Fibroblast of peridontal ligament (primary cell): ENCODE data around the gene CENPB.

Experiments
- DNase-seq: peaks from one replicate; pipeline ENCODE4 v3.0.0-alpha.2; 2010; ENCODE audit errors: extremely low read depth

The CENPB gene

GRCh38 chr20:3788685-3789155 is 2.2 kb upstream of the CENPB start:
- DNase-seq, result no peak

GRCh38 chr20:3787324-3788014 is 929 bp upstream of the CENPB start:
- DNase-seq, result no peak

- peak; percentile 52 for DNase-seq
Measured at GRCh38 chr20:3786126-3786484, 435 bp downstream of the CENPB start.

GRCh38 chr20:3785240-3786125 is 1.1 kb downstream of the CENPB start:
- DNase-seq, result no peak

- no peak for DNase-seq
Measured at GRCh38 chr20:3784863-3785239, 1.7 kb downstream of the CENPB start.

- no peak for DNase-seq
Measured at GRCh38 chr20:3784216-3784853, 2.2 kb downstream of the CENPB start.

GRCh38 chr20:3783511-3784195 is 2.9 kb downstream of the CENPB start:
- DNase-seq, result no peak

GRCh38 chr20:3783068-3783489 is 3.5 kb downstream of the CENPB start:
- DNase-seq, result no peak

GRCh38 chr20:3782597-3782996 is 3.9 kb downstream of the CENPB start:
- no peak for DNase-seq

- DNase-seq, result peak; percentile 95
Measured at GRCh38 chr20:3781153-3781910, 5.2 kb downstream of the CENPB start, which contains the start of gene SPEF1. TSS of gene SPEF1 (minus strand) at chr20:3781448. CDS start at chr20:3781287, 161 bp downstream.

GRCh38 chr20:3778976-3779375 is 7.6 kb downstream of the CENPB start:
- DNase-seq, result no peak

- no peak for DNase-seq
Measured at GRCh38 chr20:3777716-3778629, 8.6 kb downstream of the CENPB start.

- no peak for DNase-seq
Measured at GRCh38 chr20:3777381-3777715, 9.2 kb downstream of the CENPB start.

GRCh38 chr20:3775457-3776108 is 11.0 kb downstream of the CENPB start:
- DNase-seq, result no peak

- DNase-seq, result no peak
Measured at GRCh38 chr20:3771552-3772058, 14.9 kb downstream of the CENPB start.

GRCh38 chr20:3768342-3769130 is 18.0 kb downstream of the CENPB start:
- peak; percentile 62 for DNase-seq

- DNase-seq, result peak; percentile 96
Measured at GRCh38 chr20:3767427-3768341, 18.9 kb downstream of the CENPB start, which contains the start of gene ADISSP. TSS of gene ADISSP (minus strand) at chr20:3767753. CDS start at chr20:3760100, 7,653 bp downstream.

GRCh38 chr20:3767110-3767426 is 19.5 kb downstream of the CENPB start:
- no peak for DNase-seq
